Pancreas (tissue), 10 donors: ENCODE data around the gene FAM181A. TPM values are rescaled to one million over a fixed set of nuclear protein-coding genes. Genes with fewer than 3 reads are reported as not detected.

Experiments used
- ATAC-seq, 4 donors: fragments of 200-7000 bp; cut with Tn5 transposase; one replicate each; pipeline versions ENCODE4 v1.8.0 to v1.9.1; 2020; ENCODE audit warnings: mild to moderate bottlenecking in 4 of 4, moderate library complexity in 4 of 4
- DNase-seq, 6 donors: peaks; one replicate each; pipeline ENCODE4 v3.0.0-alpha.2; 2020
- FAIRE-seq: peaks from 2 replicates; lab custom pipeline; 2012; peaks lifted over from hg19 to GRCh38; lab: Jason Lieb, UNC
- H3K27ac ChIP-seq, 4 donors: fragments of 200-600 bp; sonication (generic); 1 replicate in 3 of 4; 2 replicates in 1 of 4; pipeline versions ENCODE4 v1.5.0 to v1.8.0; 2020
- H3K27me3 ChIP-seq, 4 donors: fragments of 200-600 bp; one replicate each; pipeline ENCODE4 v1.8.0; 2021
- H3K36me3 ChIP-seq, 3 donors: fragments of 200-600 bp; sonication (generic) in 1 of 3; one replicate each; pipeline versions ENCODE4 v1.5.0 to v1.8.0; 2020 to 2021
- H3K4me1 ChIP-seq, 3 donors: fragments of 200-600 bp; one replicate each; pipeline ENCODE4 v1.8.0; 2021
- H3K4me3 ChIP-seq, 4 donors: fragments of 200-600 bp; sonication (generic) in 2 of 4; one replicate each; pipeline versions ENCODE4 v1.5.0 to v1.8.0; 2020 to 2021
- H3K9me3 ChIP-seq, 4 donors: fragments of 200-600 bp; one replicate each; pipeline ENCODE4 v1.8.0; 2021
- CTCF ChIP-seq, 4 donors: fragments of 200-600 bp; sonication (generic) in 3 of 4; IDR thresholded peaks; one replicate each; pipeline versions ENCODE4 v1.5.0 to v1.8.0; 2021; ENCODE audit warnings: antibody characterized with exemption in 4 of 4
- WGBS, 2 donors: extraction: QIAGEN DNeasy Blood & Tissue Kit; methylation state at CpG; one replicate each; pipeline ENCODE4 v1.1.7; 2013; 5-methylcytosine and 5-hydroxymethylcytosine counted together
- intact Hi-C, 3 donors: fragments of 100-400 bp; cut with DNase I; formaldehyde crosslinking; loops; one replicate each; pipeline versions ENCODE4 v1.11.1 to v1.14.2; 2022
- polyA plus RNA-seq, 2 donors: library from polyadenylated mRNA; stranded (reverse); fragments of 200-250 nt; gene quantifications; one replicate each; pipeline ENCODE4 v1.2.3, GENCODE V29; 2013
- total RNA-seq, 6 donors: library from RNA; stranded (reverse); fragmentation: NEBNext Ultra II Directional in 4 of 6; extraction: Animal tissue kit (Norgen Biotek cat#: 25700) in 4 of 6; gene quantifications; one replicate each; pipeline versions ENCODE4 v1.2.1 to v1.2.4, GENCODE V29; 2021 to 2023
- donor health status: healthy with polysubstance abuse.
- donor health status: DM: no; HTN: no; CAD: no; lungs with moderate emphysema.
- donor health status: DM: no; HTN: no; CAD: no.
- donor health status: control.
- donor health status: control.
- donor health status: Bipolar disorder and iron deficiency.
- donor health status: DM: yes; HTN: yes; CAD: no.
- donor health status: DM: no; HTN: no; CAD: no.
- donor health status: DM: no; HTN: no; CAD: no.
- donor health status: DM: yes; HTN: yes; CAD: no.

The FAM181A gene
- total and polyA plus RNA-seq, 8 donors, result not detected

GRCh38 chr14:93953739-93954515, 26.8 kb downstream of the FAM181A start:
- Histone ChIP-seq H3K27me3 (no peaks in the 10 kb centered on the region), H3K4me3 (no peak overlapping the region), H3K27ac (no peak overlapping the region), H3K4me1 (peaks cover 0 to under 1% (median 0%) of the 10 kb centered on the region in 3 donors), H3K9me3 (no peaks in the 10 kb centered on the region), H3K36me3 (no peaks in the 10 kb centered on the region)
- intact Hi-C loops, result no loop called here
- FAIRE-seq (no peak), DNase-seq (no peak), ATAC-seq (peak in 1 of 4 donors; percentile 32)
- 69 to 70% methylated on average over 18 of the region's 18 CpGs for WGBS, 2 donors
- no peak for TF ChIP-seq CTCF (IDR thresholded peaks at IDR 0.05)

GRCh38 chr14:93954516-93954830, 27.3 kb downstream of the FAM181A start:
- no peak overlapping the region for H3K4me3 ChIP-seq
- no peak for ATAC-seq

GRCh38 chr14:93954900-93955849, 28.0 kb downstream of the FAM181A start:
- Histone ChIP-seq H3K27me3 (no peaks in the 10 kb centered on the region), H3K36me3 (no peaks in the 10 kb centered on the region), H3K4me1 (peaks cover 0 to 5% (median 0%) of the 10 kb centered on the region in 3 donors), H3K27ac (no peak overlapping the region), H3K4me3 (no peak overlapping the region), H3K9me3 (no peaks in the 10 kb centered on the region)
- ATAC-seq, result peak in 1 of 4 donors; percentile 34
- no peak for FAIRE-seq
- intact Hi-C loops, result no loop called here
- no peak for TF ChIP-seq CTCF (IDR thresholded peaks at IDR 0.05)
- 64 to 72% methylated on average over 19 of the region's 19 CpGs for WGBS, 2 donors
- DNase-seq, result no peak

More at GRCh38 chr14:93954516-93954830, 27.3 kb downstream of the FAM181A start:
- H3K36me3 ChIP-seq, result no peaks in the 10 kb centered on the region
- peaks cover 0 to 5% (median 0%) of the 10 kb centered on the region in 3 donors for H3K4me1 ChIP-seq
- 78 to 84% methylated on average over 4 of the region's 4 CpGs for WGBS, 2 donors
- no peak for TF ChIP-seq CTCF (IDR thresholded peaks at IDR 0.05)
- intact Hi-C loops, result no loop called here
- no peaks in the 10 kb centered on the region for H3K27me3 ChIP-seq
- H3K9me3 ChIP-seq, result no peaks in the 10 kb centered on the region
- FAIRE-seq (no peak), DNase-seq (no peak)
- H3K27ac ChIP-seq, result no peak overlapping the region

GRCh38 chr14:93955850-93956481, 28.8 kb downstream of the FAM181A start:
- Histone ChIP-seq H3K27ac (no peak overlapping the region), H3K36me3 (no peaks in the 10 kb centered on the region), H3K27me3 (no peaks in the 10 kb centered on the region), H3K4me3 (no peak overlapping the region), H3K4me1 (peaks cover 0 to 5% (median 0%) of the 10 kb centered on the region in 3 donors), H3K9me3 (no peaks in the 10 kb centered on the region)
- DNase-seq (no peak), ATAC-seq (no peak), FAIRE-seq (no peak)
- TF ChIP-seq CTCF (IDR thresholded peaks at IDR 0.05), result no peak
- 58 to 59% methylated on average over 8 of the region's 8 CpGs for WGBS, 2 donors
- intact Hi-C loops, result no loop called here
